NCI-H2227 treated with DMSO at 0.1 percent for 48 hours (cell line): ENCODE results near the gene RBKS.
"Not testable (repeated sequence)": the region's sequence is repeated elsewhere in the genome, so short reads cannot be mapped to it uniquely, and the experiment has no call there.

Experiments
- DNase-seq: peaks from one replicate; lab custom pipeline; 2025; lab: John Stamatoyannopoulos, UW

The RBKS gene

DNA sequence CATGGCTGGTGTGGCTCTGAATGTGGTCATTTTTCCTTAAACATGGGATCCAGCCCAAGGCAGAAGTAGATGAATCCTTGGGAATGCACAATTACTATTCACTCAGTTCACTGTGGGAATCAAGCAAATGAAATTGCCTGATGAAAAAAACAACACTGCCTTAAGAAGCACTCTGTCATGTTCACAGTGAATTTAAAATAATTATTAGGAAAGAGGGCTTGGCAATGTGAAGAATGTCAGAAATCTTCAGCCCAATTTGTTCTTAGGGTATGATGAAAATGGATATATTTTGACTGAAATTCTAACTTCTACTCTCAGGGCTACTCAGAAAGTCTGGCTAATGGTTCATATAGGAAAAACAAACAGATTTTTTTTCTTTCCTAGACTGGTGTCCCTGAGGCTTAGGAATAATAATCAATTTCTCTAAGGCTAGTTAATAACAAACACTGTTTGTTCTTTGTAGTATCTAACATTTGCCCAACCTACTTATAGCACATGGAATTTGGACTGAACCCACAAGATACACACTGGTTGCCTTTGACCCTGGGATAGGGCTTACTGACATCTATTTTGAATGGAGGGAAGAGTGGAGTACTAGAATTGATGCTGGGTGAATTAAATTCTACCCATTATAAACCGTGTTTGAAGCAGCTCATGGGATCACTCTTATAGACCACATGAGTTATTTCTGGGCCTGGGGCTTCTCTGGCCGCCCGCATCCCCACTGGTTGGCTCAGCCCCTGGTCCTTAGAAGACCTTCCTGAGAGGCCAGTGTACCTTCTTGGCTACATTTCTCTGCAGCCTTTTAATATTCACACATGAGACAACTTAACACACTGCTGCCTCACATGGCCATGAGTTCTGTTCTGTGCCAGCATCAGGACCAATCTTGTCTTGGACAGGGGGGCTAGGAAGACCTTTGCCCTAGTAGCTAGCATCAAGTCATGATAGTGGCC lies 127.0 kb downstream of the RBKS start:
- DNase-seq, result no peak

DNA sequence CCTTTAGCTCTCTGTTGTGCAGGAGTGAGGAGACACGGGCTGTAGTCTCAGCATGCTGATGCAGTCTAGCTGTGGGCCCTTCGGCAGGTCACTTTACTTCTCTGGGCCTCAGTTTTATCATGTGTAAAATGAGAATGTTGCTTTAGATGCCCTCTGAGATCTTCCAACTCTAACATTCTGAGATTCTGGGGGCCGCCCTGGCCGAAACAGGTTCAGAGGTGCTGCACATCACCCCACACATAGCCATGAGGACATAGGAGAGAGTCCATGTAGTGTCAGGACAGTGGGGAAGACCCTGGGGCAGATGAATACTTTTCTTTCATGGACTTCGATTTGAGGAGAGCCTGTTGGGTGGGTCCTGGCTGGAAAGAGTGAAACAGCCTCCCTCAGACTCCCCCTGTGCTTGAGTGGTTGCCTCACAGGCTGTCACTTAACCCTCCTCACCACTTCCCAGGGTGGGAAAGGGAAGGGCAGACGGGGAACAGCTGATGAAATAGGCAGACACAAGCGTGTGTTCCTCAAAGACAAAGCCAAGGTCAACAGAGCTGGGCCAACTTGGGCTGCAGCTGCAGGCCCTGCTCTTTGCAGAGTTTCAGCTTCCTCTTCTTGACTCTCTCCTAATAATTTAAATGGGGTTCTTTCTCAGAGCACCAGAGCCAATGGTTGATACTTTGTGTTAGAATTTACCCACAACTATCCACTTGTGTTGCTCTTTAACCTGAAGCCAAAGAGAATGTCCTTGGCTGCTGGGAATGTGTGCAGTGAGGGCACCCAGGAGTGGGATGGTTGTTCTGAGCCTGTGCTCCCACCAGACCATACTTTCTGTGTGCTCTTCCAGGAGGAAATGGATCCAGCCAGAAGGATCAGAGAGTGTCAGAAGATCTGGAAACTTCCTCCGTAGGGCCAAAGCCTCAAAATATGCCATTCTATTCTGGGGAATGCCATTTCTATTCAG lies 133.4 kb downstream of the RBKS start:
- DNase-seq, result no peak

- no peak for DNase-seq
Measured at GRCh38 chr2:27756091-27756490, 134.1 kb downstream of the RBKS start.

GRCh38 chr2:27754831-27755230 lies 135.4 kb downstream of the RBKS start:
- DNase-seq, result no peak

- no peak for DNase-seq
Measured at GRCh38 chr2:27754138-27754588, 136.0 kb downstream of the RBKS start.

DNA sequence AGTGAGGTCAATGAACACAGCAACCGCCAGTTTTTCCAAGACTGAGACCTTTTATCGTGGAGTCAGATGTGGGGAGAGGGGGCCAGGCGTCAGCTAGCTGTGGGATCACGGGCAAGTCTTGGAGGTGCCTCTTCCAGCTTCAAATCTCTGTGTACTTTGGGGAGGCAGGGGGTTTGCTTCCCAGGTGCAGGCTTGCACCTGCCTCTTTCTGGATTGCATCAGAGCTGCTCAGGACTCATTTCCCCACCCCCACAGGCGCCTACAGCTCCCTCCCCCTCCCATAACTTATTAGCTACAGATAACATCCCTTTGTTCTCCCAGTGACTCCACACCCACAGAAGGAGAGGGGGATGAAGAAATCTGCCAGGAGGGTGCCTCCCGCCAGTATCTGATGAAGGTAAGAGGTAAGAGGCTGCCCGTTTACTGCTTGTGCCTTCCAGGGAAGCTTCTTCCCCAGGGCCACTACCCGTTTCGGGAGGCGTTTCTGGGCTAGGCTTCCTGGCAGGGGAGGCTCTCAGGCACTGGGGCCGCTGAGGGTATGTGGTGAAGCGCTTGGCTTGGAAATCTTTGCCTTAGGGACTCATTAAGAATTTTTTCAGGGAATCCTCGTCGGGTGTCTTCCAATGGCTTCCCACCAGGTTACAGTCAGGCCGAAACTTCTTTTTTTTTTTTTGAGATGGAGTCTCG lies 137.5 kb downstream of the RBKS start:
- no peak for DNase-seq

GRCh38 chr2:27751377-27751776 lies 138.8 kb downstream of the RBKS start:
- DNase-seq, result no peak

GRCh38 chr2:27748803-27749554 lies 141.2 kb downstream of the RBKS start:
- DNase-seq, result not testable (repeated sequence)

- DNase-seq, result no peak
Measured at GRCh38 chr2:27747827-27748352, 142.3 kb downstream of the RBKS start.

- DNase-seq, result no peak
Measured at GRCh38 chr2:27746325-27746724, 143.9 kb downstream of the RBKS start.

DNA sequence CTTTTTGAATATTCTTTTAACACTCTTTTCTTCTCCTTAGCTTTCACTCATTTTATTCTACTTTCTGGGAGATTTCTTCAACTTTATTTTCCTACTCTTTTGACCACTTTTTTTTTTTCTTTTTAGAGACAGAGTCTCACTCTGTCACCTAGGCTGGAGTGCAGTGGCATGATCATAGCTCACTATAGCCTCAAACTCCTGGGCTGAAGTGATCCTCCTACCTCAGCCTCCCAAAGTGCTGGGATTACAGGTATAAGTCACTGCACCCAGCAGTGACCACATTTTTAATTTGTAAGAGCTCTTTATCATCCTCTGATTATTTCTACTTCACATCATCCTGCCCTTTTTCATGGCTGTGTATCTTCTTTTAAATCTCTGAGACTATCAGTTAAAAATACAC lies 144.7 kb downstream of the RBKS start:
- DNase-seq, result not testable (repeated sequence)

DNA sequence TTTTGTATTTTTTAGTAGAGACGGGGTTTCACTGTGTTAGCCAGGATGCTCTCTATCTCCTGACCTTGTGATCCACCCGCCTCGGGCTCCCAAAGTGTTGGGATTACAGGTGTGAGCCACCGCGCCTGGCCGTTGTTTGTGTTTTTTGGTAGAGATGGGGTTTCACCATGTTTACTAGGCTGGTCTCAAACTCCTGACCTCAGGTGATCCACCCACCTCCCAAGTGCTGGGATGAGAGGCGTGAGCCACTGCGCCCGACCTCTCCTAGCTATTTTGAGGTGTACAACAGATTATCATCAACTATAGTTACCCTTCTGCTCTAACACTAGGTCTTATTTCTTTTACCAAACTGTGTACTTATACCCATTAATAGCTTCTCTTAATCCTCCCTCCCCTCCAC lies 147.6 kb downstream of the RBKS start:
- no peak for DNase-seq

- DNase-seq, result no peak
Measured at GRCh38 chr2:27741673-27742072, 148.5 kb downstream of the RBKS start.

- DNase-seq, result no peak
Measured at GRCh38 chr2:27739058-27739373, 151.2 kb downstream of the RBKS start.

DNA sequence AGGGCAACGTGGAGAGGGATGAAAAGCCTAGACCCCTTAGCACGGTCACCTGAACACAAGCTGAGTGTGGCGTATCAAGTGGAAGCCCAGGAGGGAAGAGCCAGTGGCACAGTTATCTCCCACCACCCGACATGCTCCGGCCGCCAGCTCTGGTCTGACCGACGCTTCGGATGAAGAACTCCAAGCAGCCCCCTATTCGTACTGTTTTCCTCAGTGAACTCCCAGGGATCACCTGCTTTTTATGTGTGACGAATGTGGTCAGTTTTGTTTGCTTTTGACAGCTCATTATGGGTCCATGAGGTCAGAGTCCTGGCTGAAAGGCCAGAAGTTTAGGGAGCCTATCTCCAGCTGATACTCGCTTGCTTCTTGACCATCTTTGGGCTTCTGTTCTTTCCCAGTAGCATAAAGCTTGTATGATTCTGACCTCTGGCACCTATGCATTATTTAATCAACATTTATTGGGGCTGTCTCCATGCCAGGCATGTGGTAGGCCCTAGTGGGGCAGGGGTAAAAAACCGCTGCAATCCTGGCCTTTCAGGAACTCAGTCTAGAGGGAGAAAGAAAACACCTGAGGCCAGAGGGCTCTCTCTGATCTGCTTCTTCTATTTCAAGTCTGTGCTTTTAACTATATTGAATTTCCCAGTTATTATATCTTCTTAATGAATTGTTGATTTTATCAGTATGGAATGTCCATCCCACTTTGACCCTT lies 151.7 kb downstream of the RBKS start:
- no peak for DNase-seq

DNA sequence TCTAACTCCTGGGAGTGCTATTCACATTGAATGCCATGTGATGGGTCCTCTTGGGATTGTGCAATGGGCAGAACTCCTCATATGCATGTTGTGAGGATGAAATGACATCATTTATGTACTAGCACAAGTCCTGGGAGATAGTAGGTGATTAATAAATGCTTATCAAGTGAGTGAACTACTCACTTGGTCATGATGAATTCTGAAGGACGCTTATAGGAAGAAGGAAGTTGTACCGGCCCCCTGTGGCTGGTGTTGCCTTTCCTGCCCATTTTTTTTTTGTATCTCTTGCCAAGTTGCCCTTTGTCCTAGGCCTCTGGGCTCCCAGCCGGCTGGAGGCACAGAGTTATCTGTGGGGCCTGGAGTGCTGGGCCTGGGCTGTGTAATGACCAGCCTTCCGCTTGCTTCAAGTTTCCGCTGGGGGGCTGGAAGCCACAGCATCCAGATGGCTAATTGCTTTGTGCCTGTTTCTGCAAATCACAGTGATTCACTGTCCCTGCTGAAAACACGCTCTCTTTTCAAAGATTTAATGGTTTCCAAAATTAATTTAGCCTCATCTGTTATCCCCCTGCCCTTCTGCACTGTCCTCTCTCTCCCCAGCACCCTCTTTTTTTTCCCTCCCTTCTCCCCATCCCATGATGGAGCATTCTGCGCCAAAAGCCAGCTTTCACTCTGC lies 152.4 kb downstream of the RBKS start:
- no peak for DNase-seq

- DNase-seq, result no peak
Measured at GRCh38 chr2:27736890-27737204, 153.3 kb downstream of the RBKS start.

DNA sequence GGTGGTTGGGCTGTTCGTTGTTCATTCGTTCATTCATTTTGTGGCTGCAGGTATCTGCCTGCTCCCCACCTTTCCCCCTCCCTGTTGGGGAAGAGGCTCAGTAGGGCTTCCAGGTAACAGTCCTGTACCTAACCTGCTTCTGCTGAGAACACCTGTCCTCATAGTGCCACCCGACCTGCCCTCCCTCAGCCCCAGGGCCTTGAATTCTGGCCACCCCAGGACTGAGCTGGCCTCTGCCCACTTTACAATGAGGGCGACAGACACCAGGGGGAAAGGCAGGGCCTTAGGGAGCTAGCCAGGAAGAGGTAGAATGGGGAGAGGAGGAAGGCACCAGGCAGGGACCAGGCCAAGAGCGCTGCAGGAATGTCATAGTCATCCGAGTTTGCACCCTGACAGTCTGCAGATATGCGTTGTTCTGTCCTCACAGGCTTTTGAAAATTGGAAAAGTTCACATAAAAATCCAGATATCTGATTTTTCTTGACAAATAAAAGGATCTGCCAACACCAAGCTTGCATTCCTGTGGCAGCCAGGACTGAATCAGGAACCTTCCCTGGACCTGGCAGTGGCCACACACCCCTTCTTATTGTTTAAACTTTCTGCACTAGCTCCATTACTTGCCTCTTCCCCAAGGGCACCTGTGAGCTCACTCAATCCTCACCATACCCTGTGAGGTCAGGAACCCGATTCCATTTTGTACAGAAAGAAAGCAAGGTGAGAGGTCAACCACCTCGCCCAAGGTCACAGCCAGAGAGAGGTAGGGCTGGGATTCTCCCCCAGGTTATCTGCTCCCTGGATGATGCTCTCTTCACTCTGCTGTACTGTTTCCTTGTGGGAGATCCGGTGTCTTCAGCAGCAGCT lies 153.9 kb downstream of the RBKS start:
- no peak for DNase-seq

DNA sequence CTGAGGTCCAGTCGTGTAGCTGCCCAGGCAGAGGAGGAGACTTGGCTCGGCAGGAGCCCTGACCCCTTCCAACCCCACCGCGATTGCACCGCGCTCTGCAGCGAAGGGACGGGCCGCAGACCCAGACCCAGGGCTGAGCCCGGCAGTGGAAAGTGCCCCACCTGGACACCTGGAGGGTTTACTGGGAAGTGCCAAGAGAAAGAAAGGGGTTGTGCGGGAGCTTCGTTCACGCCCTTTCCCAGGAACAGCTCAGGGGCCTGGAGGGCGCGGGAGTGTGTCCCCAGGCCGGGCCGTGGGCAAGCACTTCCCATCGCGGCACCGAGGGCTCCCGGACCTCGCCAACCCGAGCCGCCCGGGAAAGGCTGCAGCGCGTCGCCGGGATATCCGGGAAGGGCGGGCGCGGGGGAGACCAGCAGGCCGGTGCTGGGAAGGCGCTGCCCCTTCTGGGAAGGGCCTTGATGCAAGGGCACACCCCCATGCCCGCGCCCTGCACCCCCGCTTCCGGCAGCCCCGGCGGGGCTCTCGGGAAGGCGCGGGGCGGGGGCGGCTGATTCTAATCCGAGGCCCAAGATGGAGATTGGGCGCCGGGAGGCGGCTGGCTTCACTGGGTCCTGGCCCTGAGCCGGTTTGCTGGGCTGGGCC lies 154.8 kb downstream of the RBKS start:
- DNase-seq, result no peak
